Measurements from ENCODE around the gene HIBCH. TPM values are rescaled to one million over a fixed set of nuclear protein-coding genes. Genes with fewer than 3 reads are reported as not detected.

The HIBCH gene
- total and polyA plus RNA-seq, 9 of the 15 experiments (the other 6 are each of a cell fraction or from before 2014, with no cell fraction given): 17.0 to 65.4 (median 28.3) TPM

DNA sequence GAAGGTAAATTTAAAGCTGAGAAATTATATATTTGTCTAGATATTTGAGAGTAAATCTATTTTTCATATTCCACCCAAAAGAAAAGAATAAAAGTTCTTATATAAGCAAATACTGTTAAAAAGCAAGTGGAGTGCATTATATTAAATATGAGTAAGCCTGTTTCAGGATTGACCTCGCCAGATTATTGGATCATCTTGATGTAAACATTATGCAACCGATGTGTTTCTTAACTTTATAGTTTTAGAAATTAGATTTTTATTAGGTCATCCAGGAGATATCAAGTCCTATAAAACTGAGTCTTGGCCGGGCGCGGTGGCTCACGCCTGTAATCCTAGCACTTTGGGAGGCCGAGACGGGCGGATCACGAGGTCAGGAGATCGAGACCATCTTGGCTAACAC lies 156.8 kb downstream of the HIBCH start:
- in situ Hi-C loops (cut with MboI) (no loop called here), intact Hi-C loops (cut with micrococcal nuclease) (no loop called here)
- H4K20me1 ChIP-seq (replicated peaks; ENCODE audit: control insufficient read depth, insufficient read depth, low read length): no peaks in the 10 kb centered on the region
- 86% methylated on average over 7 of the region's 11 CpGs for WGBS (ENCODE audit: insufficient coverage, low coverage, missing lambda C conversion rate)
- H3K9ac ChIP-seq (ENCODE audit: insufficient read depth in 1 of 2, low read depth in 2 of 2, low read length in 2 of 2): no peak overlapping the region
- H3K4me2 ChIP-seq (ENCODE audit: insufficient read depth, low read length): no peak overlapping the region
- POLR2A ChIA-PET: no interaction called here
- no TSS peak for BruUV-seq (replicated peaks)
- H3K9me1 ChIP-seq (ENCODE audit: control insufficient read depth, insufficient read depth, low read length): no peaks in the 10 kb centered on the region
- H3K9me3 ChIP-seq (replicated peaks; ENCODE audit: control insufficient read depth, insufficient read depth, low read depth, low read length): no peaks in the 10 kb centered on the region; the same call in 1 of the 2 replicates
- H3K4me3 ChIP-seq: no peak overlapping the region
- H3K36me3 ChIP-seq (ENCODE audit: control insufficient read depth, insufficient read depth, low read length): no peaks in the 10 kb centered on the region
- ATAC-seq (no peak), DNase-seq (ENCODE audit: extremely low read depth in 1 of 4, low spot score in 3 of 4) (no peak), FAIRE-seq (no peak)
- no peaks in the 10 kb centered on the region for H3K27me3 ChIP-seq (ENCODE audit: control insufficient read depth in 2 of 2, insufficient read depth in 2 of 2, low read length in 2 of 2)
- no peaks in the 10 kb centered on the region for H3K4me1 ChIP-seq (replicated peaks in 1 of 2; ENCODE audit: control insufficient read depth in 2 of 2, insufficient read depth in 2 of 2, low read length in 2 of 2)
- H3K27ac ChIP-seq (ENCODE audit: extremely low read depth, low read depth, low read length): no peak overlapping the region
- H3K79me2 ChIP-seq (ENCODE audit: control insufficient read depth, insufficient read depth, low read length): no peaks in the 10 kb centered on the region
- CTCF ChIA-PET (ENCODE audit: low intra/inter-chr PET ratio): no interaction called here
- no peak overlapping the region for H2AFZ ChIP-seq (ENCODE audit: low read depth, low read length)
- TF ChIP-seq, protein P1, sequence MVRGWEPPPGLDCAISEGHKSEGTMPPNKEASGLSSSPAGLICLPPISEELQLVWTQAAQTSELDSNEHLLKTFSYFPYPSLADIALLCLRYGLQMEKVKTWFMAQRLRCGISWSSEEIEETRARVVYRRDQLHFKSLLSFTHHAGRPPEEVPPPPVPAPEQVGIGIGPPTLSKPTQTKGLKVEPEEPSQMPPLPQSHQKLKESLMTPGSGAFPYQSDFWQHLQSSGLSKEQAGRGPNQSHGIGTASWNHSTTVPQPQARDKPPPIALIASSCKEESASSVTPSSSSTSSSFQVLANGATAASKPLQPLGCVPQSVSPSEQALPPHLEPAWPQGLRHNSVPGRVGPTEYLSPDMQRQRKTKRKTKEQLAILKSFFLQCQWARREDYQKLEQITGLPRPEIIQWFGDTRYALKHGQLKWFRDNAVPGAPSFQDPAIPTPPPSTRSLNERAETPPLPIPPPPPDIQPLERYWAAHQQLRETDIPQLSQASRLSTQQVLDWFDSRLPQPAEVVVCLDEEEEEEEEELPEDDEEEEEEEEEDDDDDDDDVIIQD (CRISPR knock-in tag; IDR thresholded peaks at IDR 0.05): no peak
- TF ChIP-seq, protein P2, sequence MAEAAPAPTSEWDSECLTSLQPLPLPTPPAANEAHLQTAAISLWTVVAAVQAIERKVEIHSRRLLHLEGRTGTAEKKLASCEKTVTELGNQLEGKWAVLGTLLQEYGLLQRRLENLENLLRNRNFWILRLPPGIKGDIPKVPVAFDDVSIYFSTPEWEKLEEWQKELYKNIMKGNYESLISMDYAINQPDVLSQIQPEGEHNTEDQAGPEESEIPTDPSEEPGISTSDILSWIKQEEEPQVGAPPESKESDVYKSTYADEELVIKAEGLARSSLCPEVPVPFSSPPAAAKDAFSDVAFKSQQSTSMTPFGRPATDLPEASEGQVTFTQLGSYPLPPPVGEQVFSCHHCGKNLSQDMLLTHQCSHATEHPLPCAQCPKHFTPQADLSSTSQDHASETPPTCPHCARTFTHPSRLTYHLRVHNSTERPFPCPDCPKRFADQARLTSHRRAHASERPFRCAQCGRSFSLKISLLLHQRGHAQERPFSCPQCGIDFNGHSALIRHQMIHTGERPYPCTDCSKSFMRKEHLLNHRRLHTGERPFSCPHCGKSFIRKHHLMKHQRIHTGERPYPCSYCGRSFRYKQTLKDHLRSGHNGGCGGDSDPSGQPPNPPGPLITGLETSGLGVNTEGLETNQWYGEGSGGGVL (CRISPR knock-in tag; IDR thresholded peaks at IDR 0.05): no peak
- TF ChIP-seq, protein P3, sequence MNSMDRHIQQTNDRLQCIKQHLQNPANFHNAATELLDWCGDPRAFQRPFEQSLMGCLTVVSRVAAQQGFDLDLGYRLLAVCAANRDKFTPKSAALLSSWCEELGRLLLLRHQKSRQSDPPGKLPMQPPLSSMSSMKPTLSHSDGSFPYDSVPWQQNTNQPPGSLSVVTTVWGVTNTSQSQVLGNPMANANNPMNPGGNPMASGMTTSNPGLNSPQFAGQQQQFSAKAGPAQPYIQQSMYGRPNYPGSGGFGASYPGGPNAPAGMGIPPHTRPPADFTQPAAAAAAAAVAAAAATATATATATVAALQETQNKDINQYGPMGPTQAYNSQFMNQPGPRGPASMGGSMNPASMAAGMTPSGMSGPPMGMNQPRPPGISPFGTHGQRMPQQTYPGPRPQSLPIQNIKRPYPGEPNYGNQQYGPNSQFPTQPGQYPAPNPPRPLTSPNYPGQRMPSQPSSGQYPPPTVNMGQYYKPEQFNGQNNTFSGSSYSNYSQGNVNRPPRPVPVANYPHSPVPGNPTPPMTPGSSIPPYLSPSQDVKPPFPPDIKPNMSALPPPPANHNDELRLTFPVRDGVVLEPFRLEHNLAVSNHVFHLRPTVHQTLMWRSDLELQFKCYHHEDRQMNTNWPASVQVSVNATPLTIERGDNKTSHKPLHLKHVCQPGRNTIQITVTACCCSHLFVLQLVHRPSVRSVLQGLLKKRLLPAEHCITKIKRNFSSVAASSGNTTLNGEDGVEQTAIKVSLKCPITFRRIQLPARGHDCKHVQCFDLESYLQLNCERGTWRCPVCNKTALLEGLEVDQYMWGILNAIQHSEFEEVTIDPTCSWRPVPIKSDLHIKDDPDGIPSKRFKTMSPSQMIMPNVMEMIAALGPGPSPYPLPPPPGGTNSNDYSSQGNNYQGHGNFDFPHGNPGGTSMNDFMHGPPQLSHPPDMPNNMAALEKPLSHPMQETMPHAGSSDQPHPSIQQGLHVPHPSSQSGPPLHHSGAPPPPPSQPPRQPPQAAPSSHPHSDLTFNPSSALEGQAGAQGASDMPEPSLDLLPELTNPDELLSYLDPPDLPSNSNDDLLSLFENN (IDR thresholded peaks at IDR 0.05; ENCODE audit: low read depth in 2 of 2, low read length in 2 of 2): no peak
- TF ChIP-seq, protein P4, sequence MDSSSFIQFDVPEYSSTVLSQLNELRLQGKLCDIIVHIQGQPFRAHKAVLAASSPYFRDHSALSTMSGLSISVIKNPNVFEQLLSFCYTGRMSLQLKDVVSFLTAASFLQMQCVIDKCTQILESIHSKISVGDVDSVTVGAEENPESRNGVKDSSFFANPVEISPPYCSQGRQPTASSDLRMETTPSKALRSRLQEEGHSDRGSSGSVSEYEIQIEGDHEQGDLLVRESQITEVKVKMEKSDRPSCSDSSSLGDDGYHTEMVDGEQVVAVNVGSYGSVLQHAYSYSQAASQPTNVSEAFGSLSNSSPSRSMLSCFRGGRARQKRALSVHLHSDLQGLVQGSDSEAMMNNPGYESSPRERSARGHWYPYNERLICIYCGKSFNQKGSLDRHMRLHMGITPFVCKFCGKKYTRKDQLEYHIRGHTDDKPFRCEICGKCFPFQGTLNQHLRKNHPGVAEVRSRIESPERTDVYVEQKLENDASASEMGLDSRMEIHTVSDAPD (CRISPR knock-in tag; IDR thresholded peaks at IDR 0.05): no peak
- TF ChIP-seq YY1 (IDR thresholded peaks at IDR 0.05; ENCODE audit: borderline replicate concordance in 1 of 3, control insufficient read depth in 1 of 3, extremely low read depth in 1 of 3, insufficient read depth in 3 of 3, insufficient read length in 1 of 3, insufficient replicate concordance in 2 of 3, low read depth in 1 of 3, low read length in 2 of 3) (no peak), MECOM (CRISPR knock-in tag; IDR thresholded peaks at IDR 0.05) (no peak), SMARCC2 (IDR thresholded peaks at IDR 0.05; ENCODE audit: low read depth) (no peak), FOXJ2 (tag; IDR thresholded peaks at IDR 0.05) (no peak), ZNF197 (CRISPR knock-in tag; IDR thresholded peaks at IDR 0.05; ENCODE audit: low read depth) (no peak), MED1 (CRISPR knock-in tag; IDR thresholded peaks at IDR 0.05; ENCODE audit: borderline replicate concordance) (no peak)
- TF ChIP-seq, protein P5, sequence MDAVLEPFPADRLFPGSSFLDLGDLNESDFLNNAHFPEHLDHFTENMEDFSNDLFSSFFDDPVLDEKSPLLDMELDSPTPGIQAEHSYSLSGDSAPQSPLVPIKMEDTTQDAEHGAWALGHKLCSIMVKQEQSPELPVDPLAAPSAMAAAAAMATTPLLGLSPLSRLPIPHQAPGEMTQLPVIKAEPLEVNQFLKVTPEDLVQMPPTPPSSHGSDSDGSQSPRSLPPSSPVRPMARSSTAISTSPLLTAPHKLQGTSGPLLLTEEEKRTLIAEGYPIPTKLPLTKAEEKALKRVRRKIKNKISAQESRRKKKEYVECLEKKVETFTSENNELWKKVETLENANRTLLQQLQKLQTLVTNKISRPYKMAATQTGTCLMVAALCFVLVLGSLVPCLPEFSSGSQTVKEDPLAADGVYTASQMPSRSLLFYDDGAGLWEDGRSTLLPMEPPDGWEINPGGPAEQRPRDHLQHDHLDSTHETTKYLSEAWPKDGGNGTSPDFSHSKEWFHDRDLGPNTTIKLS (IDR thresholded peaks at IDR 0.05; ENCODE audit: borderline replicate concordance, low read depth): no peak

All from K562 (cell line).